HG03460 (cell line): ENCODE measurements around the gene BUB1B.
"Not testable (repeated sequence)": the region's sequence is repeated elsewhere in the genome, so short reads cannot be mapped to it uniquely, and the experiment has no call there.

Experiments
- ATAC-seq: cut with Tn5 transposase; IDR thresholded peaks from one replicate; pipeline ENCODE4 v1.9.1; 2021; ENCODE audit not compliant: unreplicated experiment

BUB1B gene

GRCh38 chr15:40135846-40136450, 24.9 kb upstream of the BUB1B start:
- not testable (repeated sequence) for ATAC-seq

- no peak for ATAC-seq
Observed at GRCh38 chr15:40136470-40137302, 24.2 kb upstream of the BUB1B start.

- no peak for ATAC-seq
Observed at GRCh38 chr15:40137303-40138200, 23.3 kb upstream of the BUB1B start.

GRCh38 chr15:40138201-40138570, 22.7 kb upstream of the BUB1B start:
- ATAC-seq: not testable (repeated sequence)

GRCh38 chr15:40142428-40142827, 18.4 kb upstream of the BUB1B start:
- no peak for ATAC-seq

GRCh38 chr15:40146037-40146436, 14.8 kb upstream of the BUB1B start:
- ATAC-seq: no peak

- ATAC-seq: no peak
Observed at GRCh38 chr15:40149339-40149738, 11.5 kb upstream of the BUB1B start.

GRCh38 chr15:40150163-40150925, 10.5 kb upstream of the BUB1B start:
- no peak for ATAC-seq

- ATAC-seq: no peak
Observed at GRCh38 chr15:40151499-40151898, 9.4 kb upstream of the BUB1B start.

GRCh38 chr15:40151991-40152390, 8.9 kb upstream of the BUB1B start:
- no peak for ATAC-seq

- not testable (repeated sequence) for ATAC-seq
Observed at GRCh38 chr15:40154821-40155220, 6.0 kb upstream of the BUB1B start.

GRCh38 chr15:40155270-40155910, 5.5 kb upstream of the BUB1B start:
- ATAC-seq: no peak

GRCh38 chr15:40157778-40158447, 3.0 kb upstream of the BUB1B start:
- ATAC-seq: no peak

GRCh38 chr15:40160021-40160420, 848 bp upstream of the BUB1B start:
- no peak for ATAC-seq

- no peak for ATAC-seq
Observed at GRCh38 chr15:40161693-40162391, 973 bp downstream of the BUB1B start.

GRCh38 chr15:40162552-40162951, 1.7 kb downstream of the BUB1B start:
- no peak for ATAC-seq

- ATAC-seq: no peak
Observed at GRCh38 chr15:40163657-40164416, 3.0 kb downstream of the BUB1B start.

GRCh38 chr15:40167374-40167773, 6.5 kb downstream of the BUB1B start:
- ATAC-seq: not testable (repeated sequence)
